EH (cell line): ENCODE measurements around the gene TEAD1.
A peak's percentile ranks its signal among the peaks of the same experiment; 100 is the strongest.

ENCODE experiments used
- DNase-seq: peaks from one replicate; pipeline ENCODE4 v3.0.0-alpha.2; 2015; ENCODE audit warnings: low read depth

Gene TEAD1

DNA sequence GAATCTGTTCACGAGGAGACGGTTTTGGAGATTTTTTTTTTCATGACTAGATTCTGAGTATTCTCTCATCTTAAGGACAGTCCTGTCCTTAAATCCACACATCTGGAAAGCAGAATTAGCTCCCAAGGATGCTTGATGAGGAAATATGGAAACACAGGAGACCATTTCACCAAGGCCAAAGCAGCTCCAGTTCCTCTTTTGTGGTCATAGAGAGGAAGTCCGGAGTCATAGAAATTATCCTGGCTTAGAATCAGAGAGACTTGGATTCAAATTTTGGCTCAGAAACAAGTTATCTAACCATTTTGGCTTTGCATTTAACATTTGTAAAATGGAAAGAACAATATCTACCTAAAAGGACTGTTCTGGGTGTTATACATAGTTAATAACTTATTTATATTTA, 7.3 kb upstream of the TEAD1 start:
- no peak for DNase-seq

DNA sequence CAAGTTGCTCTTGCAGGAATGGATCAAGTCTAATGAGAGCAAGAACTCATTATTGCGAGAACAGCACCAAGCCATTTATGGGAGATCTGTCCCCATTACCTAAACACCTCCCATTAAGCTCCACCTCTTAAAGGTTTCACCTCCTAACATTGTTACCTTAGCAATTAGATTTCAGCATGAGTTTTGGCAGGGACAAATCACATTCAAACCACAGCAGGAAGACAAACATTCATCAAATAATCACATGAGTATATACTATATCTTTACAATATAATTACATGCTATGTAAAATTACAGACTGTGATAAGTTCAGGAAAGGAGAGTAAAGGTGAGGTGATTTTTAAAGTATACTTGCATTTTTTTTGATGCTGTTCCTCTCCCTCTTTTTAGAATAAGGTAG, 6.6 kb upstream of the TEAD1 start:
- DNase-seq: no peak

DNA sequence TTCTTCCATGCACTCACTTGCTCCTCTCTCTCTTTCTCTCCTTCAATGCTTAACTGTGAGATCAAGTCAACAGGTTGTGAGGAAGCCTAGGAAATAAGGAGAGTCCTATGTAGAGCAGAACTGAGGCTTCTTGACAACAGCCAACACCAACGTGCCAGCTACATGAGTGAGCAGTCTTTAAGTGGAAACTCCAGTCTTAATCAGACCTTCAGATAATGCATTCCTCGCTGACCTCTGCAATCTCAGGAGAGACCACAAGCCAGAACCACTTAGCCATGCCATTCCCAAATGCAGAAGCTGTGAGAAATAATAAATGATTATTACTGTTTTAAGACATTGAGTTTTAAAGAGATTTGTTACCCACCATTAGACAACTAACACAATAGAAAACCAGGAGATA, 6.1 kb upstream of the TEAD1 start:
- peak; percentile 63 for DNase-seq

DNA sequence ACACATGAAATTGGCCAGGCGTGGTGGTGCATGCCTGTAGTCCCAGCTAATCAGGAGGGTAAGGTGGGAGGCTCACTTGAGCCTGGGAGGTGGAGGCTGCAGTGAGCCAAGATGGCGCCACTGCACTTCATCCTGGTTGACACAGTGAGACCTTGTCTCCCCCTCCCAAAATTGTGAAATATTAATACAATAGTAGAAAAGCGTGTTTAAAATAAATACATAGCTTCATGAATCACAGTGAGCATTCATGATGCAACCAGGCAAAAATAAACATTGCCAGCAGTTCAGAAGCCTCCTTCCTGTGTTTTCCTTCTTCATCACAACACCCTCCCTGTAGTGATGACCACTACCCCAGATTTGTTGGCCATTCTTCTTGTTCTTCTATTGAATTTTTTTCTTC, 4.3 kb upstream of the TEAD1 start:
- peak; percentile 65 for DNase-seq

DNA sequence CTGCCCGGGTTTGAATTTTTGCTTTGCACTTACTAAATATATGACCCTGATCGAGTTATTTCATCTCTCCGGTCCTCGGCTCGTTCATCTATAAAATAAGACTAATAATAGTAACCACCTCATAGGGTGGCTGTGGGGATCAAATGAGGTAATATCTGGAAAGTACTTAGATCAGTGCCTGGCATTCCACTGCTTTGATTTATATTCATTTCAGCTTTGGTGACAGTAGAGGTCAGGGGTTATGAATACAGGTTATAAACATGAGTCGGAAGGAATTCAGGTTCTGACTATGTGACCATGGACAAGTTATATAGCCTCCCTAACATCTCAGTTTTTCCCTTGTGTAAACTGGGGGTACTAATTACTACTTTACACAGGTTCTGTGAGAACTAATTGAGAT, 2.9 kb upstream of the TEAD1 start:
- peak; percentile 45 for DNase-seq

DNA sequence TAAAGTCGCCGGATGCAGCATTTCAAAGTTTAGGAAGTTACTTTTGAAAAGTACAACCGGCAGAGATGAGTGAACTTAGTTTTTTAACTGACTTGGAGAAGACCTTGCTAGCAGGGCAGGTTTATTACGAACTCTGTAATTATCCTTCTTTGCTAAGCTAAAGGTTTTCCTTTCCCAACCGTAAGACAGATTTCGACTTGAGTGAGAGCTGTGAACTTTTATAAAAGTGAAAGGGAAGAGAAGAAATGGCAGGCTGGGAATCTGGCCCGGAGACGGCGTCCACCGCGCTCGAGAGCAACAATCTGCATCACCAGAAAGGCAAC, 659 bp upstream of the TEAD1 start:
- DNase-seq: no peak

DNA sequence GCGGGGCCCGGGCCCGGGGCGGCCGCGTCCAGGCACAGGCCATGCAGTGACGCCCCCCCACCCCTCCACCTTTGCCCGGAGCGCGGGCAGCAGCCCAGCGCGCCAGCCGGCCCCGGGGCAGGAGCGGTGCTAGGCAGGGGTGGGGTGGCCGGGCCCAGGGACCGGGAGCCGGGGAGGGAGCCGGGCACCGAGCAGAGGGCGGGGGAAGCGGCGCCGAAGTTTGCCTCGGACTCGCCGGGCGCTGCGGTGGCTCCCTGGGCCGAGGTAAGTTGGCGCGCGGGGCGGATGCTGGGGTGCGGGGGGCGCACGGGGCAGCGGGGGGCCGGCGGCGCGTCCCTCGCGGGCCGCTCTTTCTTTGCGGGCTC, 332 bp downstream of the TEAD1 start:
- no peak for DNase-seq

DNA sequence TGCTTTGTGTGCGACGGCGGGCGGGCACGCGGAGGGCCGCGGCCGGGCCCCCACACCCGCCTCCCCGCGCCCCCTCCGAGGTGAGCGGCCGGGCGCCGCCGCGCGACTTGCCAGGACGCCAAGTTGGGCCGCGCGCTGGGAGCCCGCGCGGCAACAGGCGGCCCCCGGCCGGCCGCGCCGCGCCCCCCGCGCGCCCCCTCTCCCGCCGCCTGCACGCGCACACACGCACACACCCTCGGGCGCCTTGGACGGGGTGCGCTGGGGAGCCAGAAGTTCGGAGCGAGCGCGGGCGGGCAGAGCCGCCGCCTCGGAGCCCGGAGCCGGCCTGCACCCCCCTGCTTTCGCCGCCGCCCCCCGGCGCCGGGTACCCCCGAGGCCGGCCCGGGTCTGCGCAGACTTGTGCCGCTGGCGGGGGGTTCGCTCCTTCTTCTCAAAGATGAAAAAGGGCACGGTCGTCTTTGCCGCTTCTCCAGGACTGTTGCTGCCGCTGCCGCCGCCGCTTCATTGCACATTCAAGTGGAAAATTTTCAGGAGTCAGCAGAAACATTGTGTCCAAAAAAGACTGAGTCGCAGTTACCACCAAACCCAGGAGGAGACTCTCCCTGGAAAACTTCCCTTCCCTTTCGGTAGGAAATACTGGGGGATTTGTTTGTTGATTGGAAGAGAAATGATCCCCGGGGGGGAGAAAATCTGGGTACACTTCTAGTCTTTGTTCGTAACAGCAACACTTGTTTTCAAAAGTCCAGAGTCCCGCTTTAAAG, 895 bp downstream of the TEAD1 start:
- peak; percentile 52 for DNase-seq

DNA sequence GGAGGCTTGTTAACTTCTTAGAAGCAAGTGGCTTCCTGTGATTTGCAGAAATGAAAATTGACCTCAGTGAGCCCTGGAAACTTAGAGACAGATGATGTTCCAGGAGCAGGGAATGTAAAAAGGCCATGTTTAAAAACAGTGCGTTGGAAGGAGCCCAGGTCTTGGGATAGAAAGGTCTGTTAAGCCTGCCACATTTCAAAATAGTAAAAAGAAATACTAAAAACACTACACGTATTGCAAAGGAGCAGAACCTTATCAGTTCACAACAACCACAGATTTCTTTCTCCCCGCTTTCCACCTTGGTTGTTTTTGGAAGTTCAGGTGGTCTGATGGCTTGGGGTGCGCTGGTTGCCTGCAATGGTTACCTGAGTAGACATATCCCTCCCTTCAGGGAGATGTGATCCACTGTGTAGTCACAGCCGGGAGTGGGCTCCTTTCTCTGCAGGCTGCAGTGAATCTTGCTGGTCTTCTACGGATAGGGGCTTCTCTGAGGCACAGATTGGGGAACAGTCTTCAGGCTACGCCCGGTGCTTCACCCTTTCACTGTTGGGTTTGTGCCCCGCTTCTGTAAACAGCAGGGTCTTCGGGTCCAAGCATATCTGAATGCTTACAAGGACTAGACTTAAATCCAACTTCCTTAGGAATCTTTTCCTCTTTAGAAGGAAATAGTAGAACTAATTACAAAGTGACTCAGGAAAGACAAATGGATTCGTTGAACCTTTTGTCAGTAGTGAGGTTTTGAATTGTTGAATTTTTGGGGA, 1.9 kb downstream of the TEAD1 start:
- peak; percentile 69 for DNase-seq

DNA sequence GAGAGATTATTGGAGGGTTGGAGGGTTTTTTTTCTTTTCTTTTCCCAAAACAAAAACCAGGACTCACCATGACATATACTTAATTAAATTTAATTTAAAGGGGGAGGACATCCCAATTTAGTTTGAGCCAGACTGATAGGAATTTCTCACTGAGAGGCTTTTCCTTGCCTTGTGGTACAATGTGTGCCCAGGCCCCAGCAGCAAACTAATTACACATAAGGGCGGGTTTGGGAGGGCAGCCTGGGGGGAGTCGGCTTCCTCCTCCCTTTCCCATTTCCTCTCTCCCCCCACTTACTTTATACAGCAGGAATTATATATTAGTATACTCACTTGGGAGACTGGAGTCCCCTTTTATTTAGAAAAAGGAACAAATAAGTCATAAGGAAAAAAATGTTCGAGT, 2.9 kb downstream of the TEAD1 start:
- DNase-seq: peak; percentile 66

DNA sequence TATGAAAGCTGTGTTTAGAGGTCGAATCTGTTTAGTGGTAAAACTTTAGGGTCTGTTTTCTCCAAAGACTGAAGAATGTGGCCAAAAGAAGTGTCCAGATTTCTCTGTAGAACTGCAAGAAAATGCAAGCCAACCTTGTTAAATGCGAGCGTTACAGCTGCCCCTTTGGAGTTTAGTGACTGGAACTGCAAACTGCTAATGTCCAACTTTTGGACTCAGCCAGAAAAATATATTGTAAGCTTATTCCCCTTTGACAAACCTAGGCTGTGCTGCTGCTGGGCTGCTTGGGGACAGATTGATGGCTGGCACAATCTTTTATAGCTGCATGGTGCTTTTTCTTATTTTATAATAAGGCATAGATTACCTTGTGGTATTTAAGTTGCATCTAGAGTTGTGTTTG, 3.9 kb downstream of the TEAD1 start:
- peak; percentile 16 for DNase-seq

DNA sequence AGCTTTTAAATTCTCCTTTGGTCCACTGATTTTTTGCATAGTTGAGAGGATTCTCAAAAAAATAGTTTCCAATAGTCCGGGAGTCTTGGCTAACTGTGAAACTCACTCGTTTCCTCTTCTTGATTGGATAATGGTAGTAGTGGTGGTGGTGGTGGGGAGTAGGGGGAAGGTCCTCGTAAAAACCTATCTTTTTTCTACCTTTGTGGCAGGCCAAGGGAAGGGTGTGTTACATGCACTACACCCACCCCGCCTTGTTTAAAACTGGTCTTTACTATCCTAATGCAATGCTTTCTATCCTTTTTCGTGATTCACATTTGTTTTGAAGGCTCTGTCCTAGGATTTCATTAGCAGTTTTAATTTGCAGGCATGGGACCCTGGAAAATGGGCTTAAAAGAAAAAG, 4.8 kb downstream of the TEAD1 start:
- DNase-seq: no peak

DNA sequence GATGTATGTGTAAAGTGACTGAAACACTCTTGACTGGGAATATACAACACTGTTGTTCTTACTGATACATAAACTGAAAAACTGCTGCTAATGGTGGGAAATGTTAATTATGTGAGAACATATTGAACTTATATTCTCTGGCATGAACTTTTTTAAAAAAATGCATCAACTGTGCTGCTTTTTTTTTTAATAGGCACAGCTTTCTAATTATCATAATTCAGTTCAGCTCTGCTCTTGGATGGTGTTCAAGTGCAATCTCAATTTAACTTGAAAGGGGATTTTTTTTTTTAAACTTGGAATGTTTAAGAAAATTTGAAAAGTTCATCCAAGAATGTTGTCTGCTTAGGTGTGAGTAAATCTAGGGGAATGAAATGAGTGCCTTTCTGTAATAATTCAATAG, 5.2 kb downstream of the TEAD1 start:
- peak; percentile 35 for DNase-seq

DNA sequence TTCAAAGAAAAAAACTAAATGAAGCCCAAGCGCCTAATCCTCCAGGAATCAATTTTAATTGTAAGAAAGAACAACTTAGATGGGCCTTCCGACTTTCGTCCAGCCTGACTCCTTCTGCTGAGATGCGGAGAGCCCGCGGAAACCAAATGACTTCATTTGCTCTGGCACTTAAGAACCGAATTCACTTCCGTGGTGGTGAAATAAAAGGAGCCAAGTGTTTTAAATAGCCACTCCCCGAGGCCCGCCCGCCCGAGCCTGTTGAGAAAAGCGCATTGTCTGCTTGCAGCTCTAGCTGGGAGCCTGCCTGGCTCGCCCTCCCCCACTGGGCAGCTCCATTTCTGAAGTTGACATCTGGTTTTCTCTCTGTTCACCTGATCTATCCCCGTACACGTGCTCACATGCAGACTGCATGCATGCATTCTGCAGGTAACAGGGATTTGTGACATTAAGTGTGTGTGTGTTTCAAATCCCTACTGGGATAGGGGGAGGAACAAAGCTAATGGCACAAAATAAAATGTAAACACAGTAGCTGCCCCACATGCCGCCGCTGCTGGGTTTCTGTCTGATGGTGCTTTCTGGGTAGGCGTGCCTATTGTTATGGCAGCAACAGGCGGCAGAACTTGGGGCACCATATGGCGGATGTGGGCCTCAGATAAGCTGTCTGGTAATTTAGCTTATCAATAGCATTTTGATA, 6.2 kb downstream of the TEAD1 start:
- DNase-seq: peak; percentile 93

DNA sequence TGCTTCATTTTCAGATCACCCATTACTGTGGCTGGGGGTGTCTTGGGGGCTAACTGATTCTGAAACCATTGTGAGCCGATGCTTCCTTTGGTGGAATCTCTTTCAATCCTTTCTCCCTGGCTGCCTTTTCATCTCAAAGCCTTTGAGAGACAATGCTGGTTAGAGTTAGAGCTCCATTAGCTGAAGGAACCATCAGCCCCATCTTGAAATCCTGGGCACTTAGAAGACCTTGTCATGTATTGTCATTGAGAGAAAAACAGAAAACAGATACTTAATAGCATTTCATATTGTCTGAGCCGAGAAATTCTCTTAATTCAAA, 6.7 kb downstream of the TEAD1 start:
- DNase-seq: no peak

DNA sequence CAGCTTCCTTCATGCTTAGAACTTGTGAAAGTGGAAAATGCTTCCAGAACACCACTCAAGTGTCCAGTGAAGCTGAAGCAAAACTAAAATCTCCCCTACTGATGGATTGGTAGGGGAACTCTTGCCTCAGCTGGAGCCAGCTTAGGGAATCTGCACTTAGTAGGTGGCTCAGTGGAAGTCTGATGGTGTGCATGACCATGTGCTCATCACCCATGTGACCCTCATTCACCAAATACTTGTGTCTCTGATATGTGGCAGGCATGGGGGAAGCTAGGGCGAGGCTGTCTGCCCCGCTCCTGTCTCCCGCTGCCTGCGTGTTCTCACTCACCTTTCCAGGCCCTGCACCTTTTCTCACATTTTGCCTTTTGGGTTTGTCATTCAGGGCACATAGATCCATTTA, 7.2 kb downstream of the TEAD1 start:
- no peak for DNase-seq

DNA sequence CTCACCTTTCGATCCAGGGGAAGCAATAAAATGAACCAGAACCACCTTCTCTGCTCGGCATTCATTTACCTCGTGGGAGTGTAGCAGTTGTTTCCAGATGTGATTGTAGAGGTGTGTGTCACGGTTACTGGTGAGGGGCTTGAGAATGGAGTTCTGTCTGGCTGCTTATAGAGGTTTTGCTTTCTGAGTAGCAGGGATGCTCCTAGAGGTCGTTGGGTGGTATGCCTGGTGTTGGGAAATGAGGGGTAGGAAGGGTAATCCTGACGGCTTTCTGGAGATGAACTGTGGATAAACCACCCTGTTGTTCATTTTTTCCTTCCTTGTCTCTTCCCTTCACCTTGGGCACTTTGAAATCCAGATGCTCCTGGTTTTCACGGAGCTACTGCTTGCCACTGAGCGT, 8.1 kb downstream of the TEAD1 start:
- DNase-seq: no peak

DNA sequence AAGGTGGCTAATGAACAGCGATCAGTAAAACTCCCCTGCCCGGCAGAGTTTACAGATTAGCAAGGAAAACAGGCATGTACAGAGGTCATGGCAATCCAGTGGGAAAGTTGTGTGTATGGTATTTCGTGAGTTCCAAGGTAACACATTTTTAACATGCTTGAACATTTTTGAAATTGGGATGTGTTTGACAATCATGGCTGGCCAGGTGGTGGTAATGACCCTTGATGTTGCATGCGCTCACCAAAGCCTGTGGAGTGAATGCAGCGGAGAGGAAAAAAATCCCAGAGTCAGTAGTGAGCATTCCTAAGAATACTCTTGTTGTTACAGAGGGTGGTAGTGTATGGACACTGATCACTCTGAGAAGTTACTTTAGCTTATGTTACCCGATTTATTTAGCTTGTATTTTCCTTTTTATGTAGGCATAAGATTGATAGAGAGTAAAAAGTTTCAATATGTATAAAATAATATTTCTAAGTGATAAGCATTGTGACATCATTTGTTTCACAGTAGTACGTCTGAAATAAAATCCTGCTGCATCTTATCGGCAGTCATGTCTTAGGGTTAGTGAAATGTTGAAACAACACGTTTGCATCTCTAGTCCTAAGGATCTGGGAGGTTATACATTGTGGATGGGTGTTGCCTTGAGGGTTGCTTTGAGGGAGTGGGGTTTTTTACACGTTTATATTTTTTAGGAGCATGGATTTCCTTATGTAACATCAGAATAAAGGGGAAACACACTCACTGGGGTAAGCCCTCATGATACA, 8.7 kb downstream of the TEAD1 start:
- no peak for DNase-seq

DNA sequence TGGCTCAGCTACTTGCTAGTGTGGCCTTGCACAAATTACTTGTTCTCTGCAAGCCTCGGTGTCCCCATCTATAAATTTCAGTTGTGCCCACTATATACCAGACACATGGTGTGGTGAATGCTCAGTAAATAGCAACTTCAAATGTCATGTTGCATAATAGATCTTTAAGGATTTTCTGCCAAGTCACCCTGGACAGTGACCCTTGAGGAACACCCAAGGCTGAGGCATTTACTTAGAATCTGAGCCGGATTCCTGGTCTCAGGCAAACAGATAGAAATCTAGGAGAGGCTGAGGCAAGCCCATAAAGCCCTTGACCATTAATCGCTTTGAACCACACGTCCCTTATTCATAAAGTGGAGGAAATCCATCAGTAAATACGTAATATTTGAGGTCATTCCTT, 9.7 kb downstream of the TEAD1 start:
- peak; percentile 91 for DNase-seq

DNA sequence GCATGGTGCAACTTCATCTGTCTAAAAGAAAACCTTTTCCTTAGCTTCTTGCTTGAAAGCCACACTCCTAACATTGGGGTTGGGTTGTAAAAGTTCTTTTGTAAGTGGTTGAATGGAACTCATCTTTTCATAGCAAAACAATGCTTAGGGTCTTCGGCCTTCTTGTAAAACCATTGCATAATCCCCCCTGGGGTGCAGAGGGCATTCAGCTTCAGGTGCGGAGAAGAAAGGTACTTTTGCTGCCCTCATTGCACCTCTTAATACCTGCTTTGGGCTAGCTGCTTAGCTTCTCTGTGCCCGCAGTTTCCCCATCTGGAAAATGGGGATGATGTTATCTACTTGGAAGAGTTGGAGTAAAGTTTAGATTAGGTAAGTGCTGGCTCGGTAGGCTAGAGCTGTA, 10.1 kb downstream of the TEAD1 start:
- no peak for DNase-seq

DNA sequence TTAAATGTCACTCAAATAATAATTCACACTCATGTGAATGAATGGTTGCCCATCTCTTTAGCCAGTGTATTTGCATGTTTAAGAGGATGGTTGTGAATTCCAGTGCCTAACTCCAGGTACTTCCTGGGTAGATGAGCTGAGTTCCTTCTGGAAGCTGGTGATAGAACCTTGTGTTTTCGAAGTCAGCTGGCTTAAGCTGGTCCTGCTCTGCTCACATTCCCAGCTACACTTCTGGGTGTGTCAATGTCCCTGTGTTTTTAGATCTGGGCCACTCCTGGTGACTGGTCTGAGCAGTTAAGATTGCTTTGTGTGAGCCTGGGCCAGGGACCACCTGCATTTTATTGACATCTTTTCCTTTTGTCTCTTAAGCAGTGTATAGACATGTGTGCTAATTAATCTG, 10.6 kb downstream of the TEAD1 start:
- peak; percentile 23 for DNase-seq

DNA sequence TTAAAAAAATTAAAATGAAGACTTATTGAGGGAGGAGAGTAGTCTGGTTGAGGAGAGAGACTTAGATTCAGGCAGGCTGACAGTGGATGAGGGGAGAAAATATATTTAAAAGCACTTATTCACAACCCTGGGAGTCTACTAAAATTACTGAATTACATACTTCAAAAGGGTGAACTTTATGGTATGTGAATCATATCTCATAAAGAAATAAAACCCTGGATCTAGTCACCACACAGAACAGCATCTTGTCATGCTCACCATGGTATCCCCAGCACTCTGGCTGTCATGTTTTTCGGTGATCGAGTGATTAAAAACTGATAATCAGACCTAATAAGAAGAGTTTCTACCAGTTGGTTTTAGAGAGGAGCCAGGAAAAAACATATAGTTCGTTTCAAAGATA, 11.0 kb downstream of the TEAD1 start:
- DNase-seq: peak; percentile 52
